Astrocyte (in vitro differentiated cells and primary cell): ENCODE data around the gene ROBO2. TPM values are rescaled to one million over a fixed set of nuclear protein-coding genes. Genes with fewer than 3 reads are reported as not detected.

Source experiments
- DNase-seq: peaks from one replicate; pipeline ENCODE4 v3.0.0-alpha.2; 2010; ENCODE audit warnings: low read depth
- FAIRE-seq: peaks from 2 replicates; lab custom pipeline; 2011; peaks lifted over from hg19 to GRCh38; lab: Jason Lieb, UNC
- H2AFZ ChIP-seq: 2 replicates; pipeline ENCODE4 v1.6.0; 2012; ENCODE audit warnings: low read depth, low read length, inconsistent platforms
- H3K27ac ChIP-seq: 2 replicates; pipeline ENCODE4 v1.5.1; 2011; ENCODE audit warnings: low read depth, low read length, inconsistent platforms
- H3K27me3 ChIP-seq: 2 replicates; pipeline ENCODE4 v1.6.0; 2011; ENCODE audit warnings: low read length, inconsistent platforms; ENCODE audit not compliant: insufficient read depth
- H3K36me3 ChIP-seq: 2 replicates; pipeline ENCODE4 v1.5.1; 2011; ENCODE audit warnings: low read length, inconsistent platforms; ENCODE audit not compliant: insufficient read depth
- H3K4me1 ChIP-seq: 2 replicates; pipeline ENCODE4 v1.5.1; 2011; ENCODE audit warnings: low read length, inconsistent platforms; ENCODE audit not compliant: insufficient read depth
- H3K4me2 ChIP-seq: 2 replicates; pipeline ENCODE4 v1.6.0; 2012; ENCODE audit warnings: low read length, inconsistent platforms
- H3K4me3 ChIP-seq: 2 replicates; pipeline ENCODE4 v1.5.1; 2011; ENCODE audit warnings: low read depth, mild to moderate bottlenecking, low read length, inconsistent platforms; ENCODE audit not compliant: insufficient read depth
- H3K79me2 ChIP-seq: 2 replicates; pipeline ENCODE4 v1.6.0; 2012; ENCODE audit warnings: mild to moderate bottlenecking, low read length, inconsistent platforms; ENCODE audit not compliant: insufficient read depth
- H3K9ac ChIP-seq: 2 replicates; pipeline ENCODE4 v1.6.0; 2012; ENCODE audit warnings: mild to moderate bottlenecking, low read length, inconsistent platforms
- H3K9me3 ChIP-seq: 2 replicates; pipeline ENCODE4 v1.5.1; 2012; ENCODE audit warnings: low read depth, mild to moderate bottlenecking, low read length, inconsistent platforms; ENCODE audit not compliant: insufficient read depth
- H4K20me1 ChIP-seq: 2 replicates; pipeline ENCODE4 v1.6.0; 2012; ENCODE audit warnings: low read length, inconsistent platforms; ENCODE audit not compliant: insufficient read depth
- H3K27ac Mint-ChIP-seq: one replicate; pipeline ENCODE4 v1.8.0; 2021; ENCODE audit warnings: mild to moderate bottlenecking, mixed read lengths; ENCODE audit not compliant: unreplicated experiment
- H3K27me3 Mint-ChIP-seq: one replicate; pipeline ENCODE4 v1.8.0; 2021; ENCODE audit warnings: low read depth, mixed read lengths; ENCODE audit not compliant: unreplicated experiment
- H3K36me3 Mint-ChIP-seq: one replicate; pipeline ENCODE4 v1.8.0; 2021; ENCODE audit warnings: low read depth, mixed read lengths; ENCODE audit not compliant: unreplicated experiment
- H3K4me1 Mint-ChIP-seq: one replicate; pipeline ENCODE4 v1.8.0; 2021; ENCODE audit warnings: low read depth, mixed read lengths; ENCODE audit not compliant: unreplicated experiment
- H3K4me3 Mint-ChIP-seq: one replicate; pipeline ENCODE4 v1.8.0; 2021; ENCODE audit warnings: mild to moderate bottlenecking, moderate library complexity, mixed read lengths; ENCODE audit not compliant: unreplicated experiment
- H3K9me3 Mint-ChIP-seq: one replicate; pipeline ENCODE4 v1.8.0; 2021; ENCODE audit warnings: mild to moderate bottlenecking, mixed read lengths; ENCODE audit not compliant: unreplicated experiment
- CTCF ChIP-seq: IDR thresholded peaks from 2 replicates; pipeline ENCODE4 v1.5.1; 2011; ENCODE audit warnings: low read depth, mild to moderate bottlenecking, inconsistent platforms, low read length, moderate library complexity; ENCODE audit not compliant: insufficient read depth
- EZH2 ChIP-seq: IDR thresholded peaks from 2 replicates; pipeline ENCODE4 v1.6.1; 2012; ENCODE audit warnings: mild to moderate bottlenecking, low read length, inconsistent platforms; ENCODE audit not compliant: insufficient read depth
- total RNA-seq: library from RNA; stranded (reverse); gene quantifications from 2 replicates; pipeline ENCODE4 v1.2.1, GENCODE V29; 2021

ROBO2 gene
- total RNA-seq, 1 donor from 2014 or later, result 1.4 TPM

DNA sequence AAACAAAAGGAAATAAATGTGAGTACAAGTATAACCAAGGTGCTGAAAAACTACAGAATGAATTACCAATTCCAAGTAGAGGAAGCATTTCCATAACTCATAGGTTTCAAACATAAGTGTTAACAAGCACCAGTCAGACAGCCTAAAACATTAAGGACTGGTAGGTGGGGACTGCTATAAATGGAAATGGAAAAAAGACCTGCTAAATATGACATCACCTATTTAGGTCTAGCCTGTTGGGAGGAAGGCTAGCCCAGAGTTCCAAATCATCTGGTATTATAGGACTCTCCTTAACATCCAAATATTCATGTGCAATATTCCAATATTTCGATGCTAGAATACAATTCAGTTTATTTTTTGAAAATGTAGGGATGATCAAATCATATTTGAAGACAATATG is 560.0 kb downstream of the ROBO2 start:
- FAIRE-seq (no peak), DNase-seq (no peak)
- no peak overlapping the region for H2AFZ ChIP-seq
- no peaks in the 10 kb centered on the region for H3K27me3 ChIP-seq
- TF ChIP-seq CTCF (no peak), EZH2 (no peak)
- H3K4me2 ChIP-seq, result no peak overlapping the region
- Mint-ChIP-seq H3K27me3 (no peaks in the 10 kb centered on the region), H3K36me3 (peaks cover 3% of the 10 kb centered on the region), H3K4me3 (no peak overlapping the region), H3K9me3 (no peaks in the 10 kb centered on the region), H3K4me1 (no peaks in the 10 kb centered on the region), H3K27ac (no peak overlapping the region)
- no peak overlapping the region for H3K4me3 ChIP-seq
- H4K20me1 ChIP-seq, result no peaks in the 10 kb centered on the region
- H3K27ac ChIP-seq, result no peak overlapping the region
- no peaks in the 10 kb centered on the region for H3K9me3 ChIP-seq
- H3K9ac ChIP-seq, result no peak overlapping the region
- no peaks in the 10 kb centered on the region for H3K36me3 ChIP-seq
- no peaks in the 10 kb centered on the region for H3K4me1 ChIP-seq
- no peaks in the 10 kb centered on the region for H3K79me2 ChIP-seq

DNA sequence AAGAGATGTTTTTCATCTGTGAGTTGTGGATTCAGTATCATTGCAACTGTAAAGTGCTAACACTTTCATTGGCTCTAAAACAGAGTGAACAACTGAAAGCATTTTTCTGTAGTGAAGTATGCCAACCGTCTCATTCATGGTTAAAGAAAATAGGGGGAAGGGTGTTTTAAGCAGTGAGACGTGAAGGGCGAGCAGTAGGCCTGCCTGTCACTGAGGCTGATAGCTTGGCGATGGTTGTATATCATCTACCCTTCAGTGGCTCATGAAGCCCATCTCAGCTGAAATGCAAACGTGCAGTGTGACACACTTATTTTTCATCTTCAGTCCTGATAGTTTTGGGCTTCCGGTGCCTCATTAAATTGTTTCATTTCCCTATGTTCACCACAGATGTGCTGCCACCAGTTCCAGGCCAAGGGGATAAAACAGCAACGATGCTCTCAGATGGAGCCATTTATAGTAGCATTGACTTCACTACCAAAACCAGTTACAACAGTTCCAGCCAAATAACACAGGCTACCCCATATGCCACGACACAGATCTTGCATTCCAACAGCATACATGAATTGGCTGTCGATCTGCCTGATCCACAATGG is 562.0 kb downstream of the ROBO2 start:
- H3K79me2 ChIP-seq, result no peaks in the 10 kb centered on the region
- H3K9me3 ChIP-seq, result no peaks in the 10 kb centered on the region
- TF ChIP-seq CTCF (no peak), EZH2 (no peak)
- H3K4me1 ChIP-seq, result no peaks in the 10 kb centered on the region
- no peaks in the 10 kb centered on the region for H3K36me3 ChIP-seq
- FAIRE-seq (no peak), DNase-seq (no peak)
- H3K4me2 ChIP-seq, result no peak overlapping the region
- Mint-ChIP-seq H3K36me3 (peaks cover 3% of the 10 kb centered on the region), H3K27ac (no peak overlapping the region), H3K27me3 (no peaks in the 10 kb centered on the region), H3K9me3 (no peaks in the 10 kb centered on the region), H3K4me3 (no peak overlapping the region), H3K4me1 (no peaks in the 10 kb centered on the region)
- H3K4me3 ChIP-seq, result no peak overlapping the region
- no peak overlapping the region for H3K9ac ChIP-seq
- H4K20me1 ChIP-seq, result no peaks in the 10 kb centered on the region
- no peaks in the 10 kb centered on the region for H3K27me3 ChIP-seq
- H3K27ac ChIP-seq, result no peak overlapping the region
- H2AFZ ChIP-seq, result no peak overlapping the region

DNA sequence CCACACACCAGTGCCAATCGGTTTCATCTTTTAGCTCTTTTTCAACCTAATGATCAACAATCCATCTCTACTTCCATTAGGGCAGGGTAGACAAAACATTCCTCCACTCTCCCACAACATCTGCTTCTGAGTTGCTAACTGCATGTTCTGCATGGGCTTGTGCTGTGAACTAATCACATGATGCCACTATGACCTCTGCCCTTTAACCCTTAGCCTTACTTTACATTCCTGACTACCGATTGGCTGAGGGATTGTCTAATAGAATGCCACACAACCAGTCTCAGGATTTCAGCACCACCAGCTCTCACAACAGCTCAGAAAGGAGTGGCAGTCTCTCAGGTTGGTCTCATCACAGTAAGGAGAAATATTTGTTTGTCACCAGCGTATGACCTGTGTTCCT is 562.8 kb downstream of the ROBO2 start:
- H3K9me3 ChIP-seq, result no peaks in the 10 kb centered on the region
- DNase-seq (no peak), FAIRE-seq (no peak)
- no peak overlapping the region for H2AFZ ChIP-seq
- Mint-ChIP-seq H3K9me3 (no peaks in the 10 kb centered on the region), H3K4me3 (no peak overlapping the region), H3K36me3 (no peaks in the 10 kb centered on the region), H3K4me1 (no peaks in the 10 kb centered on the region), H3K27ac (no peak overlapping the region), H3K27me3 (no peaks in the 10 kb centered on the region)
- no peak overlapping the region for H3K27ac ChIP-seq
- no peaks in the 10 kb centered on the region for H4K20me1 ChIP-seq
- no peaks in the 10 kb centered on the region for H3K4me1 ChIP-seq
- no peak for TF ChIP-seq EZH2
- TF ChIP-seq CTCF, result no peak
- H3K9ac ChIP-seq, result no peak overlapping the region
- H3K36me3 ChIP-seq, result no peaks in the 10 kb centered on the region
- H3K4me3 ChIP-seq, result no peak overlapping the region
- H3K27me3 ChIP-seq, result no peaks in the 10 kb centered on the region
- no peak overlapping the region for H3K4me2 ChIP-seq
- no peaks in the 10 kb centered on the region for H3K79me2 ChIP-seq
